ENCODE data around the gene FMO4.

FMO4 gene

DNA sequence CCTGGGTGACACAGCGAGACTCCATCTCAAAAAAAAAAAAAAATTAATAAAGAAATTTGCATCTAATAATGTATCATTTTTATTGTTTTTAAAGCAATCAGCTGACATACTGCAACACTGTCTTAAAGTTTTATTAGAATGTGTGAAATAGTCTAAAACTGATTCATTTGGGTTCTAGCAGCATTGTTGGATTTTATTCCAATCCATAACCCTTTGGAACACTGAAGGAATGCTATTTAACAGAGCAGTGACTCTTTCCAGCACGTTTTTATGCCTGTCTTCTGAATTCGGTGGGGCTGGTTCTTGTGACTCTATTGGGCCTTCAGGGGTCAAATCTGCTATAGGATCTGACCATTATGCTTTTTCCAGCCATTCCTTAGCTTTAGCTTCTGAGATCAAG, 18.2 kb upstream of the FMO4 start:
- Histone ChIP-seq H3K9me3 (no peaks in the 10 kb centered on the region), H3K4me1 (no peaks in the 10 kb centered on the region), H3K36me3 (no peaks in the 10 kb centered on the region), H3K4me3 (ENCODE audit: low read depth, low read length) (no peak overlapping the region), H3K27me3 (no peaks in the 10 kb centered on the region)
- no peak for DNase-seq
- no peak for TF ChIP-seq CTCF (IDR thresholded peaks at IDR 0.05; ENCODE audit: low read depth, low read length)

- no peaks in the 10 kb centered on the region for H3K27me3 ChIP-seq
- DNase-seq: no peak
- no peak for TF ChIP-seq CTCF (IDR thresholded peaks at IDR 0.05; ENCODE audit: low read depth, low read length)
- H3K36me3 ChIP-seq: no peaks in the 10 kb centered on the region
- H3K4me3 ChIP-seq (ENCODE audit: low read depth, low read length): no peak overlapping the region
- no peaks in the 10 kb centered on the region for H3K4me1 ChIP-seq
- H3K9me3 ChIP-seq: no peaks in the 10 kb centered on the region
Observed at GRCh38 chr1:171296897-171297296, 17.1 kb upstream of the FMO4 start.

DNA sequence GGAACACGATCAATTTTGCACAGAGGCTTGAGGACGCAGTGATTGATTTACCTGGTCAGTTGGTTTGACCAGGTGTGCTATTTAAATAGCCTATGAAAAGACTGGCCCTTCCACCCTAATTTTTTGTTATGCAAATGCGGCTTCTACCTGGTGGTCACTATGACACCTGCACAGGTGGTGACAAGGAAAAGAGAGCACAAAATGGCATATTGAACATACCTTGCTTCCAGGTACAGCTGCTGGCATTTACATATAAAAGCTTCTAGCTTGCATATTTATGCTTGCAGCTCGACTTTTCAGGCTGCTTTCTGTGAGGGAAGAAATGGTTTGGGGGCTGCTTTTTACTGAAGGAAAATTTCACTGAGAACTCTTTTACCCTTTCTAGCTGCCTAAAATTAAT, 15.3 kb upstream of the FMO4 start:
- Histone ChIP-seq H3K4me1 (no peaks in the 10 kb centered on the region), H3K9me3 (no peaks in the 10 kb centered on the region), H3K4me3 (ENCODE audit: low read depth, low read length) (no peak overlapping the region), H3K36me3 (no peaks in the 10 kb centered on the region), H3K27me3 (no peaks in the 10 kb centered on the region)
- no peak for TF ChIP-seq CTCF (IDR thresholded peaks at IDR 0.05; ENCODE audit: low read depth, low read length)
- no peak for DNase-seq

DNA sequence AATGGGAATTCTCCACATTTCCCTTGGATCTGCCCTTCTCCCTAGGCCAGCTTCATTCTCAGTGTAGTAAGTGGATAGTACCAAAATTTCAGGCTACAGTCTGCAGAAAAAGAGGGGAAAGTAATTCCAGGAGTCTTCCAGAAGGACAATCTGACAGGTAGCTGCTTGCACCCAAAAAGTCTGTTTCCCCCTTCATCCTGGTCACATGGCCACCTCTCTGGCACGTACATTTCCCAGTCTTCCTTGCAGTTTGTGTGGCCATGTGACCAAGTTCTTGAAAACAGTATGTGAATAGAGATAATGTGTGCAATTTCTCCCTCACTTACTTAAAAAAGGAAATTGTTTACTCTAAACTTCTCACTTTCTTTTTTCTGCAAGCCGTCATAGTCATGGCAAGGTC, 14.6 kb upstream of the FMO4 start:
- Histone ChIP-seq H3K9me3 (no peaks in the 10 kb centered on the region), H3K36me3 (no peaks in the 10 kb centered on the region), H3K4me1 (no peaks in the 10 kb centered on the region), H3K27me3 (no peaks in the 10 kb centered on the region), H3K4me3 (ENCODE audit: low read depth, low read length) (no peak overlapping the region)
- DNase-seq: no peak
- no peak for TF ChIP-seq CTCF (IDR thresholded peaks at IDR 0.05; ENCODE audit: low read depth, low read length)

DNA sequence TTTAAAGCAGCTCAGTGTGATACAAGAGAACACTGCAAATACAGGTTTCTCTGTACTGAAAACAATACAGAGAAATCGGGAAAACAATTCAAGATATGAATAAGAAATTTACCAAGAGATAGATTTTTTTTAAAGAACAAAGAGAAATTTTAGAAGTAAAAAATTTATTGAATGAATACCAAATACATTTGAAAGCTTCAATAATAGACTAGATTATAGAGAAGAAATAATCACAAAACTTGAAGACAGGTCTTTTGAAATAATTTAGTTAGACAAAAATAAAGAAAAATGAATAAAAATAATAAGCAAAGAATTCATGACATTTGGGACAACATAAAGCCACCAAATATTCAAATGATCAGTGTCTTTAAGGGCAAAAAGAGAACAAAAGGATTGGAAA, 13.6 kb upstream of the FMO4 start:
- no peak for DNase-seq
- Histone ChIP-seq H3K4me1 (no peaks in the 10 kb centered on the region), H3K36me3 (no peaks in the 10 kb centered on the region), H3K4me3 (ENCODE audit: low read depth, low read length) (no peak overlapping the region), H3K27me3 (no peaks in the 10 kb centered on the region), H3K9me3 (no peaks in the 10 kb centered on the region)
- TF ChIP-seq CTCF (IDR thresholded peaks at IDR 0.05; ENCODE audit: low read depth, low read length): no peak

GRCh38 chr1:171310661-171311087, 3.3 kb upstream of the FMO4 start:
- H3K27me3 ChIP-seq: no peaks in the 10 kb centered on the region
- H3K36me3 ChIP-seq: no peaks in the 10 kb centered on the region
- no peak for DNase-seq
- H3K9me3 ChIP-seq: no peaks in the 10 kb centered on the region
- no peak overlapping the region for H3K4me3 ChIP-seq (ENCODE audit: low read depth, low read length)
- no peak for TF ChIP-seq CTCF (IDR thresholded peaks at IDR 0.05; ENCODE audit: low read depth, low read length)
- no peaks in the 10 kb centered on the region for H3K4me1 ChIP-seq
